ENCODE results near the gene HSF4.

Gene HSF4

GRCh38 chr16:67188798-67189197, 24.3 kb downstream of the HSF4 start:
- Histone ChIP-seq H3K27ac (replicated peaks) (no peak overlapping the region), H3K27me3 (ENCODE audit: insufficient read depth, poor library complexity, severe bottlenecking) (peaks cover 7% of the 10 kb centered on the region), H3K4me3 (replicated peaks; ENCODE audit: insufficient read depth, low read length) (no peak overlapping the region)
- TF ChIP-seq SPI1 (IDR thresholded peaks at IDR 0.05; ENCODE audit: borderline replicate concordance, low read depth), result no peak
- TF ChIP-seq POLR2AphosphoS5 (IDR thresholded peaks at IDR 0.05; ENCODE audit: low read depth), result no peak
- no peak for TF ChIP-seq GABPA (IDR thresholded peaks at IDR 0.05; ENCODE audit: low read depth)
- TF ChIP-seq REST (IDR thresholded peaks at IDR 0.05; ENCODE audit: insufficient replicate concordance, low read depth), result no peak
- TF ChIP-seq CTCF (IDR thresholded peaks at IDR 0.05; ENCODE audit: insufficient read depth, low read length), result no peak
- no peak for DNase-seq (ENCODE audit: low read depth in 1 of 2, low spot score in 1 of 2)

- no peak for DNase-seq (ENCODE audit: low read depth in 1 of 2, low spot score in 1 of 2)
- H3K4me3 ChIP-seq (replicated peaks; ENCODE audit: insufficient read depth, low read length), result no peak within 1 kb of the TSS
- H3K27ac ChIP-seq (replicated peaks), result no peak within 1 kb of the TSS
- peaks cover 2% of the 10 kb centered on the region for H3K27me3 ChIP-seq (ENCODE audit: insufficient read depth, poor library complexity, severe bottlenecking)
- TF ChIP-seq SPI1 (IDR thresholded peaks at IDR 0.05; ENCODE audit: borderline replicate concordance, low read depth), result no peak
Observed at GRCh38 chr16:67190041-67190440, 25.5 kb downstream of the HSF4 start, which contains the start of gene EXOC3L1. Gene EXOC3L1 (minus strand): TSS chr16:67190136. CDS start chr16:67189676, 460 bp downstream.

- DNase-seq (ENCODE audit: low read depth in 1 of 2, low spot score in 1 of 2), result no peak
- Histone ChIP-seq H3K27me3 (ENCODE audit: insufficient read depth, poor library complexity, severe bottlenecking) (no peaks in the 10 kb centered on the region), H3K4me3 (replicated peaks; ENCODE audit: insufficient read depth, low read length) (no peak overlapping the region), H3K27ac (replicated peaks) (no peak overlapping the region)
- TF ChIP-seq REST (IDR thresholded peaks at IDR 0.05; ENCODE audit: insufficient replicate concordance, low read depth), result no peak
- TF ChIP-seq CTCF (IDR thresholded peaks at IDR 0.05; ENCODE audit: insufficient read depth, low read length), result no peak
- no peak for TF ChIP-seq GABPA (IDR thresholded peaks at IDR 0.05; ENCODE audit: low read depth)
- TF ChIP-seq SPI1 (IDR thresholded peaks at IDR 0.05; ENCODE audit: borderline replicate concordance, low read depth), result no peak
- TF ChIP-seq POLR2AphosphoS5 (IDR thresholded peaks at IDR 0.05; ENCODE audit: low read depth), result no peak
Observed at GRCh38 chr16:67190448-67191399, 26.2 kb downstream of the HSF4 start.

- H3K27ac ChIP-seq (replicated peaks), result no peak overlapping the region
- no peak for DNase-seq (ENCODE audit: low read depth in 1 of 2, low spot score in 1 of 2)
- TF ChIP-seq GABPA (IDR thresholded peaks at IDR 0.05; ENCODE audit: low read depth) (no peak), SPI1 (IDR thresholded peaks at IDR 0.05; ENCODE audit: borderline replicate concordance, low read depth) (no peak), CTCF (IDR thresholded peaks at IDR 0.05; ENCODE audit: insufficient read depth, low read length) (no peak), REST (IDR thresholded peaks at IDR 0.05; ENCODE audit: insufficient replicate concordance, low read depth) (no peak), POLR2AphosphoS5 (IDR thresholded peaks at IDR 0.05; ENCODE audit: low read depth) (no peak)
- no peaks in the 10 kb centered on the region for H3K27me3 ChIP-seq (ENCODE audit: insufficient read depth, poor library complexity, severe bottlenecking)
- peak overlapping the region; percentile 98 for H3K4me3 ChIP-seq (replicated peaks; ENCODE audit: insufficient read depth, low read length)
Observed at GRCh38 chr16:67191411-67191994, 27.0 kb downstream of the HSF4 start.
